ENCODE results near the gene EPC1.

DNA sequence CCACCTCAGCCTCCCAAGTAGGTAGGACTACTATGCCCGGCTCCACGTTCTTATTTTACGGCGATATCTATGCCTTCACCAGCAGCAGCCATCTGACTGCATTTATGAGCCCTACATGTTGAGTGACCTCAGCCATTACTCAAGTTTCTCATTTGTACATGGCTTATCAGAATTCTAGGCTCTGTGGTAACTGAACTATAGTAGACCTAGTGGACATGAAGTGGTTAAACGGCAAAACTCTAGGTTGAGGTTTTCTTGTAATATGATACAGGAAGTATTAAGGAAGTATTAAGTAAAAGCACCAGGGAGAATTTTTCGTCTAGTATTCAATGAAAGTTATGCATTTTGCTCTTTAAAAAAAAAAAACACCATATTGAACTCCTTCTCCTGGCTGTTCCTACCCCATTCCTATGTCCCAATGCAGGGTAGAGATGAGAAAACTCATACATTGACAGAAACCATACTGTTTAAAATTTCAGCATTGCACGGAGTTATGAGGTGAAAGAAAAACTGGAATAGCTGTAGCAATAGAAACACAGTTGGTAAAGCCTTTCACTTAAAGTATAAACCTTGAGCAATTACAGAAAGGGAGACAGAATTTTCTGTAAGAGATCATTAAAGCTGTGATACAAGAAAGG lies 39.8 kb upstream of the EPC1 start:
- TF ChIP-seq BHLHE40 (IDR thresholded peaks at IDR 0.05; ENCODE audit: low read length) (no peak), POLR2AphosphoS2 (IDR thresholded peaks at IDR 0.05; ENCODE audit: low read length) (no peak), EZH2 (IDR thresholded peaks at IDR 0.05; ENCODE audit: borderline replicate concordance, low read depth, low read length) (no peak), TAF15 (IDR thresholded peaks at IDR 0.05; ENCODE audit: low read depth, low read length) (no peak), CHD4 (IDR thresholded peaks at IDR 0.05; ENCODE audit: insufficient read depth, insufficient replicate concordance, low read depth, low read length, poor library complexity, severe bottlenecking) (no peak), EP300 (IDR thresholded peaks at IDR 0.05; ENCODE audit: low read length) (no peak), ELF1 (tag; IDR thresholded peaks at IDR 0.05) (no peak)
- TF ChIP-seq, protein P1, sequence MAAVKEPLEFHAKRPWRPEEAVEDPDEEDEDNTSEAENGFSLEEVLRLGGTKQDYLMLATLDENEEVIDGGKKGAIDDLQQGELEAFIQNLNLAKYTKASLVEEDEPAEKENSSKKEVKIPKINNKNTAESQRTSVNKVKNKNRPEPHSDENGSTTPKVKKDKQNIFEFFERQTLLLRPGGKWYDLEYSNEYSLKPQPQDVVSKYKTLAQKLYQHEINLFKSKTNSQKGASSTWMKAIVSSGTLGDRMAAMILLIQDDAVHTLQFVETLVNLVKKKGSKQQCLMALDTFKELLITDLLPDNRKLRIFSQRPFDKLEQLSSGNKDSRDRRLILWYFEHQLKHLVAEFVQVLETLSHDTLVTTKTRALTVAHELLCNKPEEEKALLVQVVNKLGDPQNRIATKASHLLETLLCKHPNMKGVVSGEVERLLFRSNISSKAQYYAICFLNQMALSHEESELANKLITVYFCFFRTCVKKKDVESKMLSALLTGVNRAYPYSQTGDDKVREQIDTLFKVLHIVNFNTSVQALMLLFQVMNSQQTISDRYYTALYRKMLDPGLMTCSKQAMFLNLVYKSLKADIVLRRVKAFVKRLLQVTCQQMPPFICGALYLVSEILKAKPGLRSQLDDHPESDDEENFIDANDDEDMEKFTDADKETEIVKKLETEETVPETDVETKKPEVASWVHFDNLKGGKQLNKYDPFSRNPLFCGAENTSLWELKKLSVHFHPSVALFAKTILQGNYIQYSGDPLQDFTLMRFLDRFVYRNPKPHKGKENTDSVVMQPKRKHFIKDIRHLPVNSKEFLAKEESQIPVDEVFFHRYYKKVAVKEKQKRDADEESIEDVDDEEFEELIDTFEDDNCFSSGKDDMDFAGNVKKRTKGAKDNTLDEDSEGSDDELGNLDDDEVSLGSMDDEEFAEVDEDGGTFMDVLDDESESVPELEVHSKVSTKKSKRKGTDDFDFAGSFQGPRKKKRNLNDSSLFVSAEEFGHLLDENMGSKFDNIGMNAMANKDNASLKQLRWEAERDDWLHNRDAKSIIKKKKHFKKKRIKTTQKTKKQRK (IDR thresholded peaks at IDR 0.05; ENCODE audit: borderline replicate concordance, low read depth, low read length), result no peak

Measured in K562 (cell line).